Mucosa of descending colon (tissue), 3 donors: ENCODE results near the gene SCG5. TPM values are rescaled to one million over a fixed set of nuclear protein-coding genes. Genes with fewer than 3 reads are reported as not detected.
A peak's percentile ranks its signal among the peaks of the same experiment; 100 is the strongest.

Experiments
- ATAC-seq: fragments of 200-7000 bp; cut with Tn5 transposase; one replicate; pipeline ENCODE4 v1.9.1; 2020; ENCODE audit warnings: mild to moderate bottlenecking, moderate library complexity
- DNase-seq, 3 donors: peaks; one replicate each; pipeline ENCODE4 v3.0.0-alpha.2; 2020
- H3K36me3 ChIP-seq: fragments of 200-600 bp; one replicate; pipeline ENCODE4 v1.8.0; 2021; ENCODE audit warnings: low read depth, mild to moderate bottlenecking
- H3K4me1 ChIP-seq: fragments of 200-600 bp; one replicate; pipeline ENCODE4 v1.8.0; 2021; ENCODE audit warnings: low read depth, mild to moderate bottlenecking
- H3K4me3 ChIP-seq: fragments of 200-600 bp; one replicate; pipeline ENCODE4 v1.8.0; 2021; ENCODE audit warnings: mild to moderate bottlenecking
- H3K9me3 ChIP-seq: fragments of 200-600 bp; one replicate; pipeline ENCODE4 v1.8.0; 2021; ENCODE audit warnings: mild to moderate bottlenecking
- intact Hi-C, 2 donors: fragments of 100-400 bp; cut with DNase I in 1 of 2; cut with micrococcal nuclease in 1 of 2; formaldehyde crosslinking; loops; one replicate each; pipeline versions ENCODE4 v1.11.0 to v1.11.1; 2022; cut with DNase I, micrococcal nuclease
- total RNA-seq, 3 donors: library from RNA; stranded (reverse); fragmentation: NEBNext Ultra II Directional in 2 of 3; extraction: Animal tissue kit (Norgen Biotek cat#: 25700) in 2 of 3; gene quantifications; one replicate each; pipeline versions ENCODE4 v1.2.1 to v1.2.4, GENCODE V29; 2021 to 2023
- TF ChIP-seq, protein P1 (sequence below): fragments of 200-600 bp; IDR thresholded peaks from one replicate; pipeline ENCODE4 v1.8.0; 2022; ENCODE audit warnings: antibody characterized with exemption, mild to moderate bottlenecking
- donor health status: DM: no; HTN: no; CAD: no; lungs with moderate emphysema.
- donor health status: DM: no; HTN: no; CAD: no.
- donor health status: DM: no; HTN: yes; CAD: no.

The SCG5 gene
- total RNA-seq, 3 donors from 2014 or later, result 4.2 to 7.0 (median 5.7) TPM

DNA sequence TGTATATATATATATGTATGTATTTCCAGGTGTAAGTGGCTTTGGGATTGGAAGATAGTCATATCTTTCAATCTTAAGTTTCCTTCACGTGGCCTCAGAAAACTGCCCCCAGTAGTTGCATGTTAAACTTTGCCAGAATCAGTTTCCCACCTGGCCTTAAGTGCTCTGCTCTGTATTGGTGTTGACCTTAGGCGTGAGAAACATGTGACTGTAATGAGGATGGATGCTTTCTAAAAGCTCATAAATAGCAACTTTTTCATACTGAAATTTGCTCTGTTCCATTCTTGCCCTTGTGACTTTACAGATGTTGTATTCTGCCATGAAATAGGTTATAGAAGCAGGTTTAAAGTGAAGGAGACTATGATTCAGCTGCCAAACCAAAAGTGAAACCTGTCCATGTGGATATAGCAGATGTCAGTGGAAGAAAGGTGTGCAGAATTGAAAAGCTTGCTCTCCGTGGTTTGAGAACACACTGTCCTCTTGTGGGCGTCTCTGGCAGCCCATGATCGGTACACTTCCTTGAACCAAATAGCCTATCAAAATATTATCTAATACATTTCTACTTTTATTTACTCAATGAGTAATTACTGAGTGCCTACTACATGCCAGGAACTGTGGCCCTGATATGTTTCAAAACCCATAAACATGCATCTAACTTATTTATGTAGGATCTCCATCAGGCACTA lies 15.8 kb downstream of the SCG5 start:
- no peaks in the 10 kb centered on the region for H3K4me1 ChIP-seq
- intact Hi-C loops, result loop anchor here in 1 of 2 donors (5.0 kb wide), 1 partner anchor 185 kb away; no protein-coding TSS in a partner anchor

DNA sequence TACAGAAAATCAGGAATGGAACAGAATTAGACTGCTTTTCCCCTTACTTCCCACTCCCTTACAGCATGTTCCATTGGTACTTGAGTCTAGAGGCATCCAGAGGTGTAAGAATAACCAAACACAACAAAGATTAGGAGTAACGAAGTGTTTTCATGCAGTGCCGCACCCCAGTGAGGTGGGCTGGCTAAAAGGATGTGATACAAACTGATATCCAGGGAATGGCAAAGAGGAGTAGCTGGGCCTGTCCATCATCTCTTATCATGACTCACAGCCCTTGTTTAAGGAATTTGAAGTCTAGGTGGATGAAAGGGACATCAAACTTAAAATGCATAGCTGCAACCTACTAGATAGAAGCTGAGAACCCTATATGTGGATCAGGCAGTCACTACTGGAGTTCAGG lies 16.4 kb downstream of the SCG5 start:
- intact Hi-C loops, result loop anchor here in 1 of 2 donors (5.0 kb wide), 1 partner anchor 184 kb away; no protein-coding TSS in a partner anchor
- TF ChIP-seq, protein P1, sequence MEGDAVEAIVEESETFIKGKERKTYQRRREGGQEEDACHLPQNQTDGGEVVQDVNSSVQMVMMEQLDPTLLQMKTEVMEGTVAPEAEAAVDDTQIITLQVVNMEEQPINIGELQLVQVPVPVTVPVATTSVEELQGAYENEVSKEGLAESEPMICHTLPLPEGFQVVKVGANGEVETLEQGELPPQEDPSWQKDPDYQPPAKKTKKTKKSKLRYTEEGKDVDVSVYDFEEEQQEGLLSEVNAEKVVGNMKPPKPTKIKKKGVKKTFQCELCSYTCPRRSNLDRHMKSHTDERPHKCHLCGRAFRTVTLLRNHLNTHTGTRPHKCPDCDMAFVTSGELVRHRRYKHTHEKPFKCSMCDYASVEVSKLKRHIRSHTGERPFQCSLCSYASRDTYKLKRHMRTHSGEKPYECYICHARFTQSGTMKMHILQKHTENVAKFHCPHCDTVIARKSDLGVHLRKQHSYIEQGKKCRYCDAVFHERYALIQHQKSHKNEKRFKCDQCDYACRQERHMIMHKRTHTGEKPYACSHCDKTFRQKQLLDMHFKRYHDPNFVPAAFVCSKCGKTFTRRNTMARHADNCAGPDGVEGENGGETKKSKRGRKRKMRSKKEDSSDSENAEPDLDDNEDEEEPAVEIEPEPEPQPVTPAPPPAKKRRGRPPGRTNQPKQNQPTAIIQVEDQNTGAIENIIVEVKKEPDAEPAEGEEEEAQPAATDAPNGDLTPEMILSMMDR, result no peak

More for the DNA sequence above, 15.8 kb downstream of the SCG5 start:
- TF ChIP-seq, protein P1, result no peak
- no peaks in the 10 kb centered on the region for H3K36me3 ChIP-seq
- ATAC-seq (peak; percentile 91), DNase-seq (peak in 1 of 3 donors; percentile 31)
- no peak overlapping the region for H3K4me3 ChIP-seq
- no peaks in the 10 kb centered on the region for H3K9me3 ChIP-seq

DNA sequence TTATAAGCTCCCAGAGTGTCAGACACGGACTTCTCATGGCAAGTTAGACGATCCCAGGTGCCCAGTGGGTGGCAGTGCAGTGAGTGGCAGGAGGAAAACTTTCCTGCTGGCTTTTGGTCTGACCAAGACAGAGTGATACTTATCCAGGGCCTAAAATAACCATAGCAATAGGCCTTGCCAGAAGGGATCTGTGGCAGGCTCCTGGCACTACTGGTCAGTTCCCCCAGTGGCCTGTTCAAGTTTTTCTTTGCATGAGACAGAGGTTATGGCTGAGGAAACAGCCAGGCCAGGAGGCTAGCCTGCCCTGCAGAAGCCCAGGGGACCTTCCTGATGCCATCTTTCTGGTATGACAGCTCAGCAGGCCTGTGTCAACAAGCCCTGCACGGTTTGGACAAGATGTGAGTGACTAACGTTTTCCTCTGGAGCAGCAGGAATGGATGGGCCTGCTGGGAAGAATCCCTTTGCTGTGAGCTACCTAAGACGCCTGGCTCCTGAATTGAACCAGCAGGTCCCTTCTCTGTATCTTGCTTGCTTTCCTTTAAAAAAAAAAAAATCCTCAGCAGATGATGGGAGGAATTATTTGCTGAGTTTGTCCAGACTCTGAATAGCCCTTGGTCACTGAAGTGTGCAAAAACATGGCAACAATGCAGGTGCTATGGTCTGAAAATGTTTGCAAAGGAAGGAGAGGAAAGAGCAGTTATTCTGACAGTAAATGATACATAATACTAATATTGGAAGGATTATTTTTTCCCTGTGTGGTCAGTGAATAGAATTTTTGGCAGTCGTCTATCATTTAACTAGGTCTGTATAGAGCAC lies 18.0 kb downstream of the SCG5 start:
- ATAC-seq, result peak; percentile 5
- intact Hi-C loops, result loop anchor here (5.0 kb wide), 2 partner anchors 183 to 338 kb away; no protein-coding TSS in a partner anchor

More for the DNA sequence above, 16.4 kb downstream of the SCG5 start:
- no peaks in the 10 kb centered on the region for H3K9me3 ChIP-seq
- no peak overlapping the region for H3K4me3 ChIP-seq
- no peaks in the 10 kb centered on the region for H3K4me1 ChIP-seq
- no peaks in the 10 kb centered on the region for H3K36me3 ChIP-seq
- no peak for DNase-seq
- ATAC-seq, result no peak

DNA sequence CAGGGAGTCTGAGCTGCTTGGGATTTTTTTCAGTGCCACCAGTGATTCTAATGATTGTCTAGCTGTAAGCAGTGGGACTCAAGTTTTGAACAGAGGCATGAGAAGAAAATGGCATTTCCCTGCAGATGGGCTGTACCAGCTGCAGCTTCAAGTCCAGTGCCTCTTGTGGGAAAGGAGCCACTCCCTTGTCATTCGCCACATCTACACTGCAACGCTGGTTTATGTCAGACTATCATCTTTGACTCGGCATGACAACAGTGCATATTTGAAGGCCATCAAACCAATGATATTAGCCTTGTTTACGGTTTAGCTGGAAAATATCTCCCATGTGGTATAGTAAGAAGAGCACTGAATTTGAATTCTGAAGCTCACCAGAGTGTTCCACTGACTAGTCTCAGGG lies 22.2 kb downstream of the SCG5 start:
- intact Hi-C loops, result loop anchor here (5.0 kb wide), 1 partner anchor 334 kb away; no protein-coding TSS in a partner anchor
- ATAC-seq (no peak), DNase-seq (no peak)
- no peaks in the 10 kb centered on the region for H3K36me3 ChIP-seq
- H3K4me3 ChIP-seq, result no peak overlapping the region
- no peaks in the 10 kb centered on the region for H3K9me3 ChIP-seq
- TF ChIP-seq, protein P1, result no peak
- no peaks in the 10 kb centered on the region for H3K4me1 ChIP-seq

More for the DNA sequence above, 18.0 kb downstream of the SCG5 start:
- TF ChIP-seq, protein P1, result no peak
- Histone ChIP-seq H3K9me3 (no peaks in the 10 kb centered on the region), H3K4me3 (no peak overlapping the region), H3K36me3 (no peaks in the 10 kb centered on the region), H3K4me1 (no peaks in the 10 kb centered on the region)
- DNase-seq, result no peak

DNA sequence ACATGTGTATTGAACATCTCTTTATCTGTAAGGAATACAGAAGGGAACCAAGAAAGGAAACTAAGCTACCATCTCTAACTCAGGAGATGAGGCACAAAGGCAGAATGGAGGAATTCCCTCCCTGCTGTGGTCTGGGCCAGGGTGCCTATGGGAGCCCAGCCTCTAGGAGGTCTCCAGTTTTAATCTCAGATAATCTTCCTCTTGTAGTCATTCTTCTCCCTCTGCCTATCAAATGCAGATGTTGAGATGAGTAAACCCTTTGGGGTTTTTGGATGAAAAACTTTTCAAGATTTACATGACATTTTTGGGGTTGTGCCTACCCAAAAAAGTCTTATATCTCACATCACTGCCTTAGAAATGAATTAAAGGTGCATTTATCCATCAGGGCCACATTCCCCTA lies 23.3 kb downstream of the SCG5 start:
- TF ChIP-seq, protein P1, result no peak
- Histone ChIP-seq H3K4me1 (no peaks in the 10 kb centered on the region), H3K9me3 (no peaks in the 10 kb centered on the region), H3K36me3 (no peaks in the 10 kb centered on the region), H3K4me3 (no peak overlapping the region)
- ATAC-seq, result no peak
- DNase-seq, result no peak
- intact Hi-C loops, result loop anchor here (5.0 kb wide), 1 partner anchor 333 kb away; no protein-coding TSS in a partner anchor
